Bronchial epithelial cell (primary cell): Measurements from ENCODE around the gene MYBBP1A. TPM values are rescaled to one million over a fixed set of nuclear protein-coding genes. Genes with fewer than 3 reads are reported as not detected.

Experiments
- DNase-seq: peaks from one replicate; pipeline ENCODE4 v3.0.0-alpha.2; 2010; ENCODE audit warnings: low read depth
- FAIRE-seq: peaks from 2 replicates; lab custom pipeline; 2011; peaks lifted over from hg19 to GRCh38; lab: Jason Lieb, UNC
- H3K27me3 ChIP-seq: 2 replicates; pipeline ENCODE4 v1.5.1; 2011; ENCODE audit warnings: low read length; ENCODE audit not compliant: control insufficient read depth, insufficient read depth
- H3K36me3 ChIP-seq: 2 replicates; pipeline ENCODE4 v1.5.1; 2011; ENCODE audit warnings: low read length; ENCODE audit not compliant: control insufficient read depth, insufficient read depth
- H3K4me3 ChIP-seq: 2 replicates; pipeline ENCODE4 v1.5.1; 2011; ENCODE audit warnings: mild to moderate bottlenecking, low read depth, low read length, control low read depth
- total RNA-seq: library from RNA; depleted of rRNA; stranded (reverse); fragments of >200 nt; gene quantifications from 2 replicates; pipeline ENCODE4 v1.2.1, GENCODE V29; 2014
- TF ChIP-seq, protein P1 (sequence below): IDR thresholded peaks from 2 replicates; pipeline ENCODE4 v1.5.1; 2011; ENCODE audit warnings: mild to moderate bottlenecking, moderate library complexity, low read length, control low read depth, inconsistent platforms; ENCODE audit not compliant: insufficient read depth, severe bottlenecking

MYBBP1A gene
- total RNA-seq, 1 donor from 2014 or later = 60.6 TPM

DNA sequence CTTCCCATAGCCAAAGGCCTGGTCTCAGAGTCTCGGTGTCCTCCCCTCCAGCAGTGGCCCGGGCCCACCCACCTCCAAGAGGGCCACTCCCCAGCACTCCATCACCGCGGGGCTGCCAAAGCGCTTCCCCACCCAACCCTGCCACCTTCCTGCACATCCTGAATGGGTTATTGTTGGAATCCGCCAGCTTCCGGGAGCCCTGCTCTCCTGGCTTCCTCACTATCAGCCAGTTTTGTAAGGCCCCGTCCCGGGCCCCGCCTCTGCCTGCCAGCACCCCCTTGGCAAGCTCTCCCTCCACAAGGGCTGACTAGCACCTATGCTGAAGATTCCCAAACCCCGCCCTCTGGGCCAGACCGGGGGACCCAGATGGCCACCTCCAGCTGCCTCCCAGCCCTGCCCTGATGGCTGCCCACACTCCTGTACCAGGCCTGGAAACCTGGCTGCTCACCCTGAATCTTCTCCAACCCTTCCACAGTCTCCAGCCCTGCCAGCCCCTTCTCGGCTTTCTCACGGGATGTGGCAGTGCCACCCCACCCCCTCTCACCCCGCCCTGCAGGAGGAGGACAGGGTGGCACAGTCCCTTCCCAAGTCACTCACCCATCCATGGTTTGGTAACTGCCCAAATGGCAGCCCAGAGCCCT lies 14.4 kb downstream of the MYBBP1A start:
- peaks cover 38% of the 10 kb centered on the region for H3K36me3 ChIP-seq
- TF ChIP-seq, protein P1, sequence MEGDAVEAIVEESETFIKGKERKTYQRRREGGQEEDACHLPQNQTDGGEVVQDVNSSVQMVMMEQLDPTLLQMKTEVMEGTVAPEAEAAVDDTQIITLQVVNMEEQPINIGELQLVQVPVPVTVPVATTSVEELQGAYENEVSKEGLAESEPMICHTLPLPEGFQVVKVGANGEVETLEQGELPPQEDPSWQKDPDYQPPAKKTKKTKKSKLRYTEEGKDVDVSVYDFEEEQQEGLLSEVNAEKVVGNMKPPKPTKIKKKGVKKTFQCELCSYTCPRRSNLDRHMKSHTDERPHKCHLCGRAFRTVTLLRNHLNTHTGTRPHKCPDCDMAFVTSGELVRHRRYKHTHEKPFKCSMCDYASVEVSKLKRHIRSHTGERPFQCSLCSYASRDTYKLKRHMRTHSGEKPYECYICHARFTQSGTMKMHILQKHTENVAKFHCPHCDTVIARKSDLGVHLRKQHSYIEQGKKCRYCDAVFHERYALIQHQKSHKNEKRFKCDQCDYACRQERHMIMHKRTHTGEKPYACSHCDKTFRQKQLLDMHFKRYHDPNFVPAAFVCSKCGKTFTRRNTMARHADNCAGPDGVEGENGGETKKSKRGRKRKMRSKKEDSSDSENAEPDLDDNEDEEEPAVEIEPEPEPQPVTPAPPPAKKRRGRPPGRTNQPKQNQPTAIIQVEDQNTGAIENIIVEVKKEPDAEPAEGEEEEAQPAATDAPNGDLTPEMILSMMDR = no peak
- H3K27me3 ChIP-seq = no peaks in the 10 kb centered on the region
- H3K4me3 ChIP-seq = no peak overlapping the region
- no peak for DNase-seq
- no peak for FAIRE-seq

DNA sequence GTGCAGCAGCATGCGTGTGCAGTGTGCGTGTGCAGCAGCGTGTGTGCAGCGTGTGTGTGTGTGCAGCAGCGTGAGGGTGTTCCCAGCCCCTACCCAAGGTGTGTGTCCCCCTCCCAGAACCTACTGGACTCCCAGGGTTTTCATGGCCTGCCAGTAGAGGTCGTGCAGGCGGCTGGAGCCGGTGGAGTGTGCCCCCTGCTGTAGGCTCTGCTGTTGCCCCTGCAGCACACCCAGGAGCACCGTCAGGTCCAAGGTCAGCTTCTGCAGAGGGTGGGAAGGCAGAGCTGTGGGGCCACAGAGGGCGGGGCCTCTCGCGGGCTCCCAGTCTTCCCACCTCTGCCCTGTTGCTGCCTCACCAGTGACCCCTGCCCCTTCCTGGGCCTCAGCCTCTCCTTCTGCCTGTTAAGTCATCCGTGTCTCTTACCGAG lies 14.9 kb downstream of the MYBBP1A start:
- peaks cover 38% of the 10 kb centered on the region for H3K36me3 ChIP-seq
- no peak for DNase-seq
- TF ChIP-seq, protein P1 = peak; percentile 28
- no peaks in the 10 kb centered on the region for H3K27me3 ChIP-seq
- no peak overlapping the region for H3K4me3 ChIP-seq
- FAIRE-seq = no peak

DNA sequence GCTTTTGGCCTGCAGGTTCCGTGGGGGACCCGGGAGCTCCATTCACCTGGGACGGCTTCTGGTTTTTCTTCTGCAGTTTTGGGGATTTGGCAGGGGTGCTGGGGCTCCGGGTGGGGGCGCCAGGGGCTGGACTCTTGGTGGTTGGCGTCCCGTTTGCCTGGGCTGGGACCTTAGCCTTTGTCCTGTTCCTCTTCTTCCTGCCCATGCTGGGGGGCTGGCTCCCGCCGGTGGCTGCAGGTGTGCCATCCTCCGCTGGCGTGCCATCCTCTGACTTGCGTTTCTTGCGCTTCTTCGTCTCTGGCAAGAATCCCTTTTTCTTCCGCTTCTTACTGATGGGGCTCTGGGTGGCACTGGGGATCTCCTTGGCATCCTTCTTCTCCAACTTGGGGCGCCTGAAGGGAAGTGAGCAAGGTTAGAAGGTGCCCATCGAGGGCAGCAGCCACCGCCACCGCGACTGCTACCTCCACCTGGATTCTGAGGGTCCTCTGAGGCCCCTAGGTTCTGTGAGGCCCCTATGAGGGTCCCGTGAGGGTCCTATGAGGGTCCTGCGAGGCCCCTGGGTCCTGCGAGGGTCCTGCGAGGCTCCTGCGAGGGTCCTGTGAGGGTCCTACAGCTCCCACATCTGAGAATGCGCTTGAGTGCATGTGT lies 15.5 kb downstream of the MYBBP1A start:
- Histone ChIP-seq H3K4me3 (no peak overlapping the region), H3K36me3 (peaks cover 37% of the 10 kb centered on the region), H3K27me3 (no peaks in the 10 kb centered on the region)
- DNase-seq = no peak
- TF ChIP-seq, protein P1 = no peak
- FAIRE-seq = no peak

DNA sequence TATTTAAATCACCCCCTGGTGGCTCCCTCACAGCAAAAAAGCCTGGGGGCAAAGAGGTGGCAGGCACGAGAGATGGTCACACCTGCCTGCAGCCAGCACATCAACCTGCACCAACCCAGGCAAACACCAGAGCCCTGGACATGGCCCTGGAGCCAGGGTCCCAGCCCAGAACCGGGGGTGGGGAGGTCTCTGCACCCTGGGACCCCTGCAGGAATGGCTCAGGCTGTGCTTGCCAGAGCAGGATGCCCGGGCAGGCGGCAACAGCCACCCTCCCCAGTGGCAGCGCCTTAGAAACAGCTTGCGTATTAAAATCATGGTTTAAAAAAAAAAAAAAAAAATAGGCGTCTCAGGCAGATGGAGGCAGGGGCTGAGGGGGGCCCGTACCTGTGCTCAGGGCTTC lies 16.2 kb downstream of the MYBBP1A start:
- TF ChIP-seq, protein P1 = no peak
- Histone ChIP-seq H3K36me3 (peaks cover 34% of the 10 kb centered on the region), H3K27me3 (no peaks in the 10 kb centered on the region), H3K4me3 (no peak overlapping the region)
- FAIRE-seq (no peak), DNase-seq (no peak)

DNA sequence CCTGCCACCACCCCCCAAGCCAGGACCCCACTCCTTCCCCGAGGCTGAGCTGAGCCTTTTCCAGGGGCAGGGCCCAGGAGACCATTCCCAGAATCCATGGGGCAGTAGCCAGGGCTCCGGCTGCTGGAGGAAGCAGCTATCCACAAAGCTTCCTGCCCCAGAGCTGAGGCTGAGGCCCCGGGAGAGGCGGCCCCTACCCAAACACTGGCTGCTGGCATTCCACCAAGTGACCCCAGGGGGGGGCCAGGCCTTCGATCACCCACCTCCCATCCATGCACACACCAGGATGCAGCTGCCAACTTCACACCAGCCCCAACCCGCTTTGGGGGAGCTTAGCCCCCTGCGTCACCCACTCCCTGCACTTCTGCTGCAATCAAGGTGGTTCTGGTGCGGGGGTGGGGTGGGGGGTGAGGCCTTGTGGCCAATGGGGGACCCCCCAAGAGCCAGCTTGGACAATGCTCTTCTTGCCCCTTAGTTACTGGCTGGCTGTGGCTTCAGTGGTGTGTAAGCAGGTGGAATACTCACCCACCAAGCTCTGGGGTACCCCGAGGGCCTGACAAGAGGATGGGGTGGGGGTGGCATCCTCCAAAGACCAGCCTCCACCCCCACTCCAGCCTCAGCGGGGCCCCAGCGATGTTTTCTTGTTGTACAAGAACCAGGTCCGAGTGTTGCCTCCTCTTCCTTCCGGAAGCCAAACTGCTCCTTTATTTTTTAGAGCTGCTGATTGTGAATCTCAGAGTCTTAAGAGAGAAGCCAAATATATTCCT lies 16.8 kb downstream of the MYBBP1A start:
- peaks cover 31% of the 10 kb centered on the region for H3K36me3 ChIP-seq

More for the DNA sequence above, 16.8 kb downstream of the MYBBP1A start:
- no peak for FAIRE-seq
- TF ChIP-seq, protein P1 = no peak
- DNase-seq = no peak
- H3K4me3 ChIP-seq = no peak overlapping the region
- H3K27me3 ChIP-seq = no peaks in the 10 kb centered on the region
